HL-60 (cell line): Measurements from ENCODE around the gene BPTF.

Experiments
- GABPA ChIP-seq: IDR thresholded peaks from 2 replicates; pipeline ENCODE4 v1.6.1; 2012; ENCODE audit warnings: low read depth
- POLR2AphosphoS5 ChIP-seq: IDR thresholded peaks from 2 replicates; pipeline ENCODE4 v1.6.1; 2012; ENCODE audit warnings: low read depth
- TF ChIP-seq, protein P1 (sequence below): IDR thresholded peaks from one replicate; pipeline ENCODE4 v1.5.1; 2011; ENCODE audit warnings: low read length, control low read depth, inconsistent platforms; ENCODE audit not compliant: insufficient read depth
- TF ChIP-seq, protein P2 (sequence below): IDR thresholded peaks from 2 replicates; pipeline ENCODE4 v1.6.1; 2012; ENCODE audit warnings: low read depth; ENCODE audit not compliant: insufficient replicate concordance

DNA sequence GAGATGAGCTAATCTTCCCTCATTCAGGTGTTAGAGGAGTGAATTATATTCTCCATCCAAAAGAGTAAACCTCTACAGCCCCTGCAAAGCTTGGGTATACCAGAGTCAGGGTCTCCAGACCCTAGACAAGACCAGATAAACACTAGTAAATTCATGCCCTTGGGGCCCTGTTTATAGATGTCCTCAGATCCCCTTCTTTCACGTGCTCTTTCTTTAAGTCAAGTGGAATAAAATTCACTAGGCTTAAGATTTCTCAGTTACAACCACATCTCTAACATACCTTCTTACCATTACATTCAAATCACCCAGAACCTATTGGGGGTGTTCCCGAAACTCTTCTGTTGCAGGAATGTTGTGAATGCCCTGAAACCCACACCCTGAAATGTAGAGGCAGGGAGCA, 173.2 kb downstream of the BPTF start:
- TF ChIP-seq, protein P1, sequence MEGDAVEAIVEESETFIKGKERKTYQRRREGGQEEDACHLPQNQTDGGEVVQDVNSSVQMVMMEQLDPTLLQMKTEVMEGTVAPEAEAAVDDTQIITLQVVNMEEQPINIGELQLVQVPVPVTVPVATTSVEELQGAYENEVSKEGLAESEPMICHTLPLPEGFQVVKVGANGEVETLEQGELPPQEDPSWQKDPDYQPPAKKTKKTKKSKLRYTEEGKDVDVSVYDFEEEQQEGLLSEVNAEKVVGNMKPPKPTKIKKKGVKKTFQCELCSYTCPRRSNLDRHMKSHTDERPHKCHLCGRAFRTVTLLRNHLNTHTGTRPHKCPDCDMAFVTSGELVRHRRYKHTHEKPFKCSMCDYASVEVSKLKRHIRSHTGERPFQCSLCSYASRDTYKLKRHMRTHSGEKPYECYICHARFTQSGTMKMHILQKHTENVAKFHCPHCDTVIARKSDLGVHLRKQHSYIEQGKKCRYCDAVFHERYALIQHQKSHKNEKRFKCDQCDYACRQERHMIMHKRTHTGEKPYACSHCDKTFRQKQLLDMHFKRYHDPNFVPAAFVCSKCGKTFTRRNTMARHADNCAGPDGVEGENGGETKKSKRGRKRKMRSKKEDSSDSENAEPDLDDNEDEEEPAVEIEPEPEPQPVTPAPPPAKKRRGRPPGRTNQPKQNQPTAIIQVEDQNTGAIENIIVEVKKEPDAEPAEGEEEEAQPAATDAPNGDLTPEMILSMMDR, result no peak
- TF ChIP-seq, protein P2, sequence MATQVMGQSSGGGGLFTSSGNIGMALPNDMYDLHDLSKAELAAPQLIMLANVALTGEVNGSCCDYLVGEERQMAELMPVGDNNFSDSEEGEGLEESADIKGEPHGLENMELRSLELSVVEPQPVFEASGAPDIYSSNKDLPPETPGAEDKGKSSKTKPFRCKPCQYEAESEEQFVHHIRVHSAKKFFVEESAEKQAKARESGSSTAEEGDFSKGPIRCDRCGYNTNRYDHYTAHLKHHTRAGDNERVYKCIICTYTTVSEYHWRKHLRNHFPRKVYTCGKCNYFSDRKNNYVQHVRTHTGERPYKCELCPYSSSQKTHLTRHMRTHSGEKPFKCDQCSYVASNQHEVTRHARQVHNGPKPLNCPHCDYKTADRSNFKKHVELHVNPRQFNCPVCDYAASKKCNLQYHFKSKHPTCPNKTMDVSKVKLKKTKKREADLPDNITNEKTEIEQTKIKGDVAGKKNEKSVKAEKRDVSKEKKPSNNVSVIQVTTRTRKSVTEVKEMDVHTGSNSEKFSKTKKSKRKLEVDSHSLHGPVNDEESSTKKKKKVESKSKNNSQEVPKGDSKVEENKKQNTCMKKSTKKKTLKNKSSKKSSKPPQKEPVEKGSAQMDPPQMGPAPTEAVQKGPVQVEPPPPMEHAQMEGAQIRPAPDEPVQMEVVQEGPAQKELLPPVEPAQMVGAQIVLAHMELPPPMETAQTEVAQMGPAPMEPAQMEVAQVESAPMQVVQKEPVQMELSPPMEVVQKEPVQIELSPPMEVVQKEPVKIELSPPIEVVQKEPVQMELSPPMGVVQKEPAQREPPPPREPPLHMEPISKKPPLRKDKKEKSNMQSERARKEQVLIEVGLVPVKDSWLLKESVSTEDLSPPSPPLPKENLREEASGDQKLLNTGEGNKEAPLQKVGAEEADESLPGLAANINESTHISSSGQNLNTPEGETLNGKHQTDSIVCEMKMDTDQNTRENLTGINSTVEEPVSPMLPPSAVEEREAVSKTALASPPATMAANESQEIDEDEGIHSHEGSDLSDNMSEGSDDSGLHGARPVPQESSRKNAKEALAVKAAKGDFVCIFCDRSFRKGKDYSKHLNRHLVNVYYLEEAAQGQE, result no peak
- TF ChIP-seq POLR2AphosphoS5 (no peak), GABPA (no peak)
